GM10847 (cell line): Measurements from ENCODE around the gene GRID1.

ENCODE experiments used
- POLR2A ChIP-seq: IDR thresholded peaks from 2 replicates; pipeline ENCODE4 v1.6.1; 2011; ENCODE audit not compliant: insufficient read length; ENCODE audit errors: extremely low read depth

The GRID1 gene

DNA sequence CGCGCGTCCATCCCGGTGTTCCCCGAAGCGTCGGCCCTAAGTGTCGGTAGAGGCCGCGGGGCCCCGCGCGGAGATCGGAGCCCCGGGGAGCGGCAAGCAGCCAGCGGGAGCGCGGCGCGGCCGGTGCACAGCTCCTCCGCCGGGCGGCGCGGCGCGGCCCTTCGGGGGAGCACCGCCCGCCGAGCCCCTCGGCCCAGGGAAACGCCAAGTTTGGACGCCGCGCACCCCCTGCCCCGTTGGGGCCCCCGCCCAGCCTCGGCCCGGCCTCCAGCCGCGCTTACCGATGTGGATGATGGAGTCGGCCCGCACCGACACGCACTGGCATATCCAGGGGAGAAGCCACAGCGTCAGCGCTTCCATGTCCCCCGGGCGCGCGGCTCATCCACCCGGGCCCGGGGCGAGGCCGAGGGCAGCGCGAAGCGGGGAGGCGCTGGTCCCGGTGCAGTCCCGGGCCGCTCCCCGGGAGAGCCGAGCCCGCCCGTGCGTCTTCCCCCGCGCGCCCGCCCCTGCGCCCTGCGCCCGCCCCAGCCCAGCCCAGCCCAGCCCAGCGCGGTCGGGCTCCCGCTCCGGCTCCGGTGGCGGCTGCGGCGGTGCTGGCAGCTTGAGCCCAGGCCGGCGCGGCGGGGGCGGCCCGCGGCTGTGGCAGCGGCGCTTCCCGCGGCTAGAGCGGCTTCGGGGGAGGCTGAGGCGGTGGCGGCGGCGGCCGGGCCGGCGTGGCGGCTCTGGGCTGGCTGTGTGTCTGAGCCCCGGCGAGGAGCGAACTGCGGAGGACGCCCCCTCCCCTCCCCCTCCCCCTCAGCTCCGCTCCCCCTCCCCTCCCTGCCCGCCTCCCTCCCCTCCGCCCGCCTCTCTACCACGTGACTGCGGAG, at the start of gene GRID1:
GRID1 (minus strand) TSS at position 763 of the 869 bp plus-strand sequence.
- no peak for TF ChIP-seq POLR2A

GRCh38 chr10:86415583-86415982, 49.0 kb upstream of the GRID1 start:
- no peak for TF ChIP-seq POLR2A

GRCh38 chr10:86415116-86415515, 48.5 kb upstream of the GRID1 start:
- TF ChIP-seq POLR2A = no peak

GRCh38 chr10:86413046-86413728, 46.6 kb upstream of the GRID1 start:
- no peak for TF ChIP-seq POLR2A

DNA sequence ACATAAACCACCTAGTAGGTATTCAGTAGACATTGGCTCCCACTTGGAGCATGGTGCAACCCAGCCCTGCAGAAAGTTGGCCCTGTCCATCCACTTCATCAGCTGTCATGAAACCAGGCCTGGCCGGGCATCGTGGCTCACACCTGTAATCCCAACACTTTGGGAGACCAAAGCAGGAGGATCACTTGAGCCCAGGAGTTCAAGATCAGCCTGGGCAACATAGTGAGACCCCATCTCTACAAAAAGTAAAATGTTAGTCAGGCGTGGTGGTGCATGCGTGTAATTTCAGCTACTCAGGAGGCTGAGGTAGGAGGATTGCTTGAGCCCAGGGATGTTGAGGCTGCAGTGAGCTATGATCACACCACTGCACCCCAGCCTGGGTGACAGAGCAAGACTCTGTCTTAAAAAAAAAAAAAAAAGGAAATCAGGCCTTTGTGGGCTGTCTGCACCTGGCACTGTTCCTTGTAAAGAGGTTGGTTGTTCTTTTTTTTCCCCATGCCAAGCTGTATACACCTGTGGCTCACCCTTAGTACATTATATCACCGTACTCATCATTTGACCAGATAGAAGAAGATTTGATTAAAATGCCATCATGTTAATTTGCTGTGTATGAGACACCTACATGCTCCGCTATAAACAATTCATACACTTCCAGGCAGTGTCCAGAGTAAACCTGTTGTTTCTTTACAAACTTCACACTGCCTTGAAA, 45.4 kb upstream of the GRID1 start:
- TF ChIP-seq POLR2A = no peak

DNA sequence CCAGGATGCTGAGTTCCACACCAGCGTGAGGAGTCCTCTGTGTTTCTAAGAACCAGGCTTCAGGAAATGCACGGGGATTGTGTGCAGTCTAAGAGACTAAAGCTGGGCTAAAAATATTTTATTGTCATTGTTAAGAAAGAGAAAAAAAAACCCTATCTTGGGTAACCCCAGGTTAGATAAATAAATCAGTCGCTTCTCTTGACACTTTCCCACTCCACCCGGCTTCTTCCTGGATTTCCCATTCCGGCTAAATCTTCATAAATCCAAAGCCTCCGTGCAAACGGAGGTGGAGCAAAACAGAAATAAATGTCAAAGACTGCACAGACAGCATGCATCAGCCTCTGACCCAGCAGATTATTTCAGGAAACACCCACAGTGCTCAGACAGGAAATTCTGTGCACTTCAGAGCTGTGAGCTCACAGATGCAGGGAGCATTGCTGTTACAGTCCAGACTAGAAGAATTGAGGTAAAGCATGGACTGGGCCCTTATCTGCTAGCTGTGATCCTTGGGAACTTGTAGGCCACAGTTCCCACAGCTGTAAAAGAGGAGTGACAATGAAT, 44.8 kb upstream of the GRID1 start:
- no peak for TF ChIP-seq POLR2A

GRCh38 chr10:86410542-86411124, 44.0 kb upstream of the GRID1 start:
- TF ChIP-seq POLR2A = no peak

DNA sequence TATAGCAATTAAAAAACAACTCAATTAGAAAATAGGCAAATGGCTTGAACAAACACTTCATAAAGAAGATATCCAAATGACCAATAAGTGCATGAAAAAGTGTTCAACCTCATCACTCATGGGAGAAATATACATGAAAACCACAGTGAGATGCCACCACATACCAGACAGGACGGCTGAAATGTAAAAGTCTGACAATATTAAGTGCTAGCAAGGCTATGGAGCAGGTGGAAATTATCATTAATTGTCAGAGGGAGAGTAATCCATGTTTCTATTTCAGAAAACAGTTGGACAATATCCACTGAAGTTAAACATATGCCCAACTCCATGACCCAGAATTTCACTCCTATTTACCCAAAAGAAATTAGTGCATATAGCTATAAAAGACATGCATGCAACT, 42.6 kb upstream of the GRID1 start:
- no peak for TF ChIP-seq POLR2A

GRCh38 chr10:86403183-86403797, 36.7 kb upstream of the GRID1 start:
- TF ChIP-seq POLR2A = no peak

GRCh38 chr10:86402283-86402941, 35.8 kb upstream of the GRID1 start:
- TF ChIP-seq POLR2A = no peak

DNA sequence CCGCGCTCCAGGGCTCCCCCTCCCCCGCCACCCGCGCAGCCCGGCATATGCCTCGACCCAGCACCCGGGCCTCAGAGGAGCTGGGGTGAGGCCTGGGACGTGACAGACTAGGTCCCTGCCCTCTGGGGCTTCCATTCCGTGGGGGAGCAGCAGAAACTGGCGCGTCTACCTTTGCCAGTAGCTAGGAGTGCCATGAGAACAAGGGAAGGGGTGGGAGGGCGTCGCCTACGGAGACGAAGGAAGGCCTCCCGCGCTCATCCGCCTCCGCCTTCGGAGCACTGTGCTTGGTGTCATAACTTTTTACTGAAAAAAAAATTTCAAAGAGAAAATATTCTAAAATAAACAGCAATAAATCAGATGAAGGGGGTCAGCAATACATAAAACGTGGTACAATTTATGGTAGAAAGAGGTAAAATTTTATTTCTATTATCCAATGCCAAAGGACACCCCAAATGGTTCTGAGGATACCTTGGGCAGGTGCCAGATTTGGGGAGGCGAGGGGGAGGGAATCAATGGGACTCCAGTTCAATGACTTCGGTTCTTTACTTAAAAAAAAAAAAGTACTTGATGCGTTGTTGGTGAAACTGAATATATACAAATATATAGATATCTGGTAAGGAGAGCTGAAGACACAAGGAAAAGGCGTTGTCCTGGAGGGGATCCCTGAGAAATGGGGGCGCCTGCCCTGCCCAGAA, 35.1 kb upstream of the GRID1 start:
- TF ChIP-seq POLR2A = no peak

- no peak for TF ChIP-seq POLR2A
Observed at GRCh38 chr10:86400705-86401587, 34.4 kb upstream of the GRID1 start.
